ENCODE measurements around the gene TIE1.

DNA sequence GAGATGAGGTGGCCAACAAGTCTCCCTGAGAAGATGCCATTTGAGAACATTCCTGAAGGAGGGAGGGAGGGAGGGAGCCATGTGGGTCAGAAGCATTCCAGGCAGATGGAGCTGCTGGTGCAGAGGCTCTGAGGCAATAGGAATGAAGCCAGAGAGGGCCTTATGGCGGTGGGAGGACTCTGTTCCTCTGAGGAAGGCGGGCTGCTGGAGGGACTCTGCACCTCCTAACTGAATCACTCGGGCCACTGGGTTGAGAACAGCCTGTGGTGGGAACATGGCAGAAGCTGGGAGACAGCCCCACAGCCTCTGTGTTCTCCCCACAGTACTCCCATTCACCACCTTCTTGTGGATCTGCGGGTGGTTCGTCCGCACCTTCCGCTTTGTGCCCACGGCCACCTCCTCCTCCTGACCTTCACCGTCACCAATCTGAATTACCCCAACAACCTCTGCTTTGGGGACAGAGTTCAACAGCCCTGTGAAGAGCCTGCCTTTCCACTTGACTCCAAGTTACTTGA lies 33.4 kb upstream of the TIE1 start:
- TF ChIP-seq, protein P1, sequence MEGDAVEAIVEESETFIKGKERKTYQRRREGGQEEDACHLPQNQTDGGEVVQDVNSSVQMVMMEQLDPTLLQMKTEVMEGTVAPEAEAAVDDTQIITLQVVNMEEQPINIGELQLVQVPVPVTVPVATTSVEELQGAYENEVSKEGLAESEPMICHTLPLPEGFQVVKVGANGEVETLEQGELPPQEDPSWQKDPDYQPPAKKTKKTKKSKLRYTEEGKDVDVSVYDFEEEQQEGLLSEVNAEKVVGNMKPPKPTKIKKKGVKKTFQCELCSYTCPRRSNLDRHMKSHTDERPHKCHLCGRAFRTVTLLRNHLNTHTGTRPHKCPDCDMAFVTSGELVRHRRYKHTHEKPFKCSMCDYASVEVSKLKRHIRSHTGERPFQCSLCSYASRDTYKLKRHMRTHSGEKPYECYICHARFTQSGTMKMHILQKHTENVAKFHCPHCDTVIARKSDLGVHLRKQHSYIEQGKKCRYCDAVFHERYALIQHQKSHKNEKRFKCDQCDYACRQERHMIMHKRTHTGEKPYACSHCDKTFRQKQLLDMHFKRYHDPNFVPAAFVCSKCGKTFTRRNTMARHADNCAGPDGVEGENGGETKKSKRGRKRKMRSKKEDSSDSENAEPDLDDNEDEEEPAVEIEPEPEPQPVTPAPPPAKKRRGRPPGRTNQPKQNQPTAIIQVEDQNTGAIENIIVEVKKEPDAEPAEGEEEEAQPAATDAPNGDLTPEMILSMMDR (IDR thresholded peaks at IDR 0.05; ENCODE audit: extremely low read depth in 1 of 2, insufficient read depth in 1 of 2, low read depth in 1 of 2, low read length in 2 of 2) = no peak
- no peak for TF ChIP-seq JUN (IDR thresholded peaks at IDR 0.05; ENCODE audit: borderline replicate concordance, insufficient read depth, insufficient read length, low read depth)
- TF ChIP-seq POLR2A (IDR thresholded peaks at IDR 0.05; ENCODE audit: low read depth, low read length) = no peak
- TF ChIP-seq FOS (IDR thresholded peaks at IDR 0.05; ENCODE audit: borderline replicate concordance, insufficient read depth, low read length) = no peak
- no peak for TF ChIP-seq POLR2AphosphoS5 (IDR thresholded peaks at IDR 0.05; ENCODE audit: insufficient read depth, low read depth, low read length)
- no peak for TF ChIP-seq EZH2 (IDR thresholded peaks at IDR 0.05; ENCODE audit: borderline replicate concordance, low read depth, low read length, severe bottlenecking)
- TF ChIP-seq GATA2 (IDR thresholded peaks at IDR 0.05; ENCODE audit: insufficient read depth, insufficient read length, low read depth, low read length) = no peak
- TF ChIP-seq, protein P2, sequence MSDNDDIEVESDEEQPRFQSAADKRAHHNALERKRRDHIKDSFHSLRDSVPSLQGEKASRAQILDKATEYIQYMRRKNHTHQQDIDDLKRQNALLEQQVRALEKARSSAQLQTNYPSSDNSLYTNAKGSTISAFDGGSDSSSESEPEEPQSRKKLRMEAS (IDR thresholded peaks at IDR 0.05; ENCODE audit: insufficient read depth, insufficient read length) = no peak
